GM18517 (cell line): ENCODE data around the gene DCLRE1C.
"Not testable (repeated sequence)": the region's sequence is repeated elsewhere in the genome, so short reads cannot be mapped to it uniquely, and the experiment has no call there.

Source experiments
- ATAC-seq: cut with Tn5 transposase; IDR thresholded peaks from one replicate; pipeline ENCODE4 v1.9.1; 2021; ENCODE audit warnings: mild to moderate bottlenecking, moderate library complexity; ENCODE audit not compliant: unreplicated experiment

The DCLRE1C gene

GRCh38 chr10:14889318-14889717, 64.6 kb downstream of the DCLRE1C start:
- no peak for ATAC-seq

- ATAC-seq, result no peak
Measured at GRCh38 chr10:14884082-14884481, 69.8 kb downstream of the DCLRE1C start.

DNA sequence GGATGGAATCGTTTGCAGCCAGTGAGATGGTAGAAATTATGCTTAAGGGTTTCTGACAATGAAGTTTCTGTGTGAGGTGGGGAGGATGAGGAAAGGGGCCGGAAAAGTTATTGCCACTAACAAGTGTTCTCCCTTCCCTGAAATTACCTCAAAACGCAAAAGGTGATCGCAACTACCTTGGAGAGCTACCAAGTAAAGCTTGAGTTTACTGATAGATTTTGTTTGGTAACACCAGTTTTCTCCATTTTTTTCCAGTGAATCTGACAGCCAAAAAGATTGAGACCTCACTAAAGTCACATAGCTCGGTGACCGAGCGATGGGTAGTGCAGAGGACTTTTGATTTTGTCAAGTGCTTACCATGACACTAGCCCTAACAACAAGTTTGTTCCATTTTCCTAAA, 73.7 kb downstream of the DCLRE1C start:
- ATAC-seq, result no peak

- no peak for ATAC-seq
Measured at GRCh38 chr10:14879928-14880193, 74.0 kb downstream of the DCLRE1C start.

DNA sequence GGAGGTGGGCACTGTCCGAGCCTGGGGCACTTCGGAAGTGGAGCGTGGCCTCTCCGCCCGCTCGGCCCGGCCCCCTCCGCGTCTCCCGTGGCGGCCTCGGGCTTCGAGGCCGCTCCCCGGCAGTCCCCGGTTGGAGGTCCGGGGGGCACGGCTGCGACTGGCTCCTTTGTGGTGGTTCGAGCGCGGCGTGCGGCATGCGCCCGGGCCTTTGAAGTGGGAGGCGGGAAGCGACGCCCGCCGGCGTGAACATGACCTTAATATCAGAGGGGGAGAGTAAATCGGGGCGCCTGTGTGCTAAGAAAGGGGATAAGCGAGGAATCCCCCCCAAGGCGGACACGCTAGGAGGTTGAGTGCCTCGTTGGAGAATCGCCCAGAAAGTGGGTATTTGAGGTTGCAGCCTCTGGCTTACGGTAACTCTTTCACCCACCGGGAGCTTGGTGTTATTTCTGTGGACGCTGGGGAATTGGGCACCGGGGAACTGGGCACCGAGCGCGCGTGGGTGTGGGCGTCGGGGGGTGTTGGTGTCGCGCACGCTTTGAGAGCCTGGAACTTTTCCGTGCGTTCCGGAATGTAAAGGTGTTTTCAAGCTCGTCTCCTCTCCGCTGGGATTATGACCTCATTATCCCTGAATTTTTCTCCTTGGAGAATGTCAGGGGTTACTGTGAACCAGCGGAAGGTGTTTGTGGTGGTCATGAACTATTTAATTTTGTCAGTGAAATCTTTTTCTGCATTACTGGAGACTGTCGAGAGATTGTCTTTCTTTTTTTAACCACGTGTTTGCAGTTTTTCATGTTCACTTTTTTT, 74.6 kb downstream of the DCLRE1C start:
- ATAC-seq, result no peak

GRCh38 chr10:14878266-14879123, 75.4 kb downstream of the DCLRE1C start, which contains the start of gene SUV39H2:
TSS of gene SUV39H2 (plus strand) at chr10:14878866. CDS start at chr10:14878889, 23 bp downstream.
- ATAC-seq, result peak; percentile 87

GRCh38 chr10:14876764-14877163, 77.1 kb downstream of the DCLRE1C start:
- no peak for ATAC-seq

DNA sequence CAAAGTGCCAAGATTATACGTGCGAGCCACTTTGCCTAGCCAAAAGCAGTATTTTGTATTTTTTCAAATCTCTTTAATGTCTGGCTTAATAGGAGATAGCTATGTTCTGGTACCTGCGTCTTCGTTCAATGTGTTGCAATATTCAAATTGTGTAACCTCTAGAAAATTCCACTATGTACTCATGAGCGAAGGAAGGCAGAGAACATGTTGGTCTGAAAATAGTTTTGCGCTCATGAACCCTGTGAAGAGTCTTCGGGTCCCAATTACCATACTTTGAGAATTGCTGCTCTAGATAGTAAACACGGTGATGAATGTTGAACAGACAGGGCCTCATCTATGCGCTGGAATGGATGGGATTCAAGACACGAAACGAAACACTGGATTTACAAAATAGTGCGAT, 78.0 kb downstream of the DCLRE1C start:
- ATAC-seq, result no peak

DNA sequence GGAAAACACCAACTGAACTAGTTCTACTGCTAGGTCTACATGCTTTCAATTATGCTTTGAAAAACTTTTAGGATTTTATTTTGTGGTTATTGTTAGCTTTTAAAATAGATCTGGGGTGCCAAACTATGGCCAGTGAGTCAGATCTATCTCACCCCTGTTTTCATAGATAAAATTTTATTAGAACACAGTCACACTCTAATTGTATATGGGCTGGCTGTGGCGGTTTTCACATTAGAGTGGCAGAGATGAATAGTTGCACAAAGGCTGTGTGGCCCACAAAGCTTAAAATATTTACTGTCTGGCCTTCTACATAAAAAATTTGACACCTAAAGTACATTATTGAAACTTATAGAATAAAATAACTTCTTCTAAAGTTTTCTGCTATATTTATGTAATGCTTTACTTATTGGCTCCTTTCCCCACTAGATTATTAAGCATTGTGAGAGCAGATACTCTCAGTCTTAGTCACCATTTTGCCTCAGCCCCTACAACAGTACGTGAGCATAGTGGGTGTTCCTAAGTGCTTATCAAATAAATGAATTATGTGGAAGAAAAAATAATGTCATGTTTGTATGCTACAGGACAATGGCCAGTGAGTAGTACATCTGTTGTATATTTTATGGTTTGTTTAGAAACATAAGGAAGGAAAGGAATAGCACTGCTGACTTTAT, 80.7 kb downstream of the DCLRE1C start:
- no peak for ATAC-seq

- not testable (repeated sequence) for ATAC-seq
Measured at GRCh38 chr10:14864871-14865270, 89.0 kb downstream of the DCLRE1C start.

GRCh38 chr10:14864466-14864865, 89.4 kb downstream of the DCLRE1C start:
- not testable (repeated sequence) for ATAC-seq

DNA sequence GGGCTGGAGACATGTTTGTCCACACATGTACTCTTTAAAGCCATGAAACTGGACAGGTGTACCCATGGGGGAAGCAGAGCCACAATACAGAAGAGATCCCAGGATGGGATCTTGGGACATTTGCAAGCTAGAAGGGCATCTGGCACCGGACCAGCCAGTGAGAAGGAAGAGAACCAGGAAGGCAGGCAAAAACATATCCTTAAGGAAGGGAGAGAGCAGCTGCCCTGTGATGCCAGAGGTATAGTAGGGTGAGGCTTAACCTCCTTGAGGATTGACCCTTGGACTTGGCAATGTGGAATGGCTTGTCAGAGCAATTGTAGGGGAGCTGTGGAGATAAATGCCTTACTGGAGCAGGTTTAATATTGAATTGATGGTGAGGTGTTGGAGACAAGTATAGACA, 93.1 kb downstream of the DCLRE1C start:
- no peak for ATAC-seq

DNA sequence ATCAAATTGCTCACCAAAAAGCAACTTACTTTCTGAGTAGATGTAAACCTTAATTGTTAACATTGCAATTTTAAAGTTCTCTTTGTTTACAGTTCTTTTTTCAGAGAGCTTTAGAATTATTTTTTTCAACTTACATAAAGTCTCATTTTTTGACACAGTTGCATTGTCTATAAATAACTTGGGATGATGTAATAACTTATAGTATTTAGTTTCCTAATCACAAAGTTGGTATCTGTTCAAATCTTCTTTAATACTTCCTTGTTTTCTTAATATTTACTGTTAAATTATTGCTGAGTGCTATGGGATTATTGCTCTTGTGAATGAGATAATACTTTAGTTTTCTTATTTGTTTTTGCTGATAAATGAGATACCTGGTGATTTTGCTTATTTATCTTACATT, 94.1 kb downstream of the DCLRE1C start:
- no peak for ATAC-seq

- no peak for ATAC-seq
Measured at GRCh38 chr10:14859043-14859442, 94.9 kb downstream of the DCLRE1C start.

DNA sequence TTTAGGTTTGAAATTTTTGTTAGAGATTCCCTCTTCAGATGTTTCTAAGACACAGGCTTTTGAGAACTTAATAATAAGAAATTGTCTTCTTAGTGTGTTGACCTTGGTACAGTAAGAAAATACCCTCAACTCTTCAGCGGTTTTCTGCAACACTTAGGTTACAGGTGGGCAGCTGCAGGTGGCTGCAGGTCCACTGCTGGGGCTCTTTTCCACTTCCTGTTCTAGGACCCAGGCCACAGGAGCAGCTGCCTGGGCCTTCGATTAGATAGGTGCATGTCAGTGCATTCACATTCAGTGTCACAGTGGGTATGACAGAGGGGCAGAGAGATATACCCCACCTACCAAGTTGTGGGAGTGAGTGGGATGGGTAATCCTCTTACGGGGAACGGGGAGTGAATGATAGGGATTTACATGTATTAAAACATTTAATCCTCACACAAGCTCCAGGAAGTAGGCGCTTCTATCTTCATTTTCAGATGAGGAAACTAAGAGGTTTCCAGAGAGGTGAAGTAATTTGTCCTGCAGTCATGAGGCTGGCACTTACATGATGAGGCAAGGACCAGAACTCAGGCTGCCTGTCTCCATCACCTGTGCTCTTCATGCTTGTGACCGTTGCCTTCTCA, 95.4 kb downstream of the DCLRE1C start:
- no peak for ATAC-seq

GRCh38 chr10:14855453-14855852, 98.4 kb downstream of the DCLRE1C start:
- ATAC-seq, result no peak

- no peak for ATAC-seq
Measured at GRCh38 chr10:14852236-14852635, 101.7 kb downstream of the DCLRE1C start.
